Fibroblast of pulmonary artery (primary cell): ENCODE measurements around the gene ZNF275.

Experiments used
- DNase-seq: peaks from one replicate; pipeline ENCODE4 v3.0.0-alpha.2; 2010; ENCODE audit warnings: low read depth
- H3K4me3 ChIP-seq: replicated peaks from 2 replicates; pipeline ENCODE4 v1.5.1; 2011; ENCODE audit warnings: low read depth, mild to moderate bottlenecking, control low read depth, low read length, moderate library complexity
- CTCF ChIP-seq: IDR thresholded peaks from 2 replicates; pipeline ENCODE4 v1.5.1; 2011; ENCODE audit warnings: mild to moderate bottlenecking, control low read depth, low read length, inconsistent platforms; ENCODE audit errors: missing control alignments

ZNF275 gene

DNA sequence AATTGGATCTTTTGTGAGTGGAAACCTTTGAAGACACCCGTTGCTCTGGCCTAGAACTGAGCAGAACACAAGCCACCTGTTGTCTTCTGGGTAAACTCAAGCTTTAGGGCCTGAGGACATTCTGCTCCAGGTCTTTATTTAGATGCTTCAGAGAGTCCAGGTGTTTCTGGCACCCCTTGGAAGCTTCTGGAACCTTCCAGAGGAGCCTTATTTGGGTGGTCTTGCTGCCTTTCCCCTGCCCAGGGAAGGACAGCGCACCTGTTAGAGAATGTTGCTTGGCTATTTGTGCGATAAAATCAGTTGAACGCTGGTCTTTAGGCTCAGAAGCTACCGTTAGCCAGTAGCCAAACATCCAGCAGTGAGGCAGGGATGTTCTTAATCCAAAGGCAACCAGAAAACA lies 3.0 kb downstream of the ZNF275 start:
- no peak for TF ChIP-seq CTCF
- no peak for DNase-seq
- no peak overlapping the region for H3K4me3 ChIP-seq

- DNase-seq = no peak
- TF ChIP-seq CTCF = no peak
- H3K4me3 ChIP-seq = no peak overlapping the region
Observed at GRCh38 chrX:153338836-153339235, 4.9 kb downstream of the ZNF275 start.

DNA sequence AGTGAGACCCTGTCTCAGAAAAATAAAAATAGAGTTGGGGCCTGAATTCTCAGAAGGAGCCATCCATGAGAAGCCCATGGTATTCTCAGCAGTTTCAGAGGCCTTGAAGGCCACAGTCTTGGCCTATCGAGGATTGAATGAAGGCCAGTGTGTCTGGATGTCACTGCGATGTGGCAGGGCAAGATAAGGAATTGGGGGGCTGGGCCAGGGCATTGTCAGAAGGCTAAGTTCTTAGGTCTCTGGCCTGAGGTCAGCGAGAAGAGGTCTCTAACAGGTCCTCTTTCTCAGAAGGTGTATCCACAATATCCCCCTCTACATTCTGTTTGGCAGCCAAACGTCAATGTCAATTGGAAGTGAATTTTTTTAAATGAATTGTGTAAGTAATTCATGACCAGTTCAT lies 5.7 kb downstream of the ZNF275 start:
- no peak for TF ChIP-seq CTCF
- H3K4me3 ChIP-seq = no peak overlapping the region
- no peak for DNase-seq

DNA sequence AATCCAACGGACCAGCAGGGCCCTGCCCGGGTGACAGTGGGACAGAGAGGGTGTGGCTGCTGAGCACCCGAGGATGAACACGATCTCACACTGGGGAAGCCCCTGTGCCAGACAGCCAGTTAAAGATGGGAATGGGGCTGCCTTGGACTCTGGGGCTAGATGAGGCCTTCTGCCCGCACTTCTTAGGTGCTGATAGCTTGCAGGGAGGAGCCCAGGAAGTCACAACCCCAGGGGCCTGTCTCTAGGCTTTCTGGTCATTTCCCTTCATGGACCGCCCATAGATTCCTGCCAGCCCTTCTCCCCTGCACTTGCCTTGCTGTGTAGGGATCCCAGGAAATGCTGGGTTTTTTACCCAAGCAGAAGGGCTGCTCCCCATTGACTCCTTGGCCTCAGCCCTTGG lies 6.2 kb downstream of the ZNF275 start:
- no peak for DNase-seq

DNA sequence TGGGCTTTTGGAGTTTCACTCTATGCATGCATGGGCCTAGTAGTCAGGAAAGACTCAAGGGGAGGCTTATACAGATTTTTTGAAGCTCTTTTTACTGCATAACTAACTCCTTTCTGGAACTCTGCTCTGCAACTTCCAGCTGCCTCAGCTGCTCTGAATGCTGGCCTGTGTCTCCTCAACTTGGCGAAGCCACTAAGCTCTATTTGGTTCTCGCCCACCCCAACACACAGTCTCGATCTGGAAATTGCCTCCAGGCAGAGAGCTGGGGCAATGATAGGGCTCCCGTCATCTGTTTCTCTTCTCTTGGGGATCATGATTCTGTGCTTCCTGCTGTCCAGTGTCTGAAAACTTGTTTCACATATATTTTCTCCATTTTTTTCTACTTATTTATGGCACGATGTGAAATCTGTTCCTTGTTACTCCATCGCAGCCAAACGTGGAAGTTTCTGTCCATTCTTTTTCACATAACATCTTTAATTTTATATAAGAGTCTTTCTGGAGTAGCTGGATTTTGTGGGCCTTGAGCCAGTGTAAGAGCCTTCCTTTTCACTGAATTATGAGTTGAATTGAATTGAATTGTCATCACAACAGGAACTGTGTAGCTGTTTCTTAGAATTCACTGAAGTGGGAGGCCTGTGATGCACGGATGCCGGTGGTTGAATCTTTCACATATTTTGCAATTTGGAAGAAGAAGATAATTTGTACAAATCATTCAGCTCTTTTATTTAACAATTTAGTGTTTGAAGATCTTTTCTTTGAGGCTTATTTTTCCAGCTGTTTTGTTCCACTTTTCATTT lies 9.0 kb downstream of the ZNF275 start:
- DNase-seq = no peak
- TF ChIP-seq CTCF = no peak
- no peak overlapping the region for H3K4me3 ChIP-seq

More for the DNA sequence above, 6.2 kb downstream of the ZNF275 start:
- no peak overlapping the region for H3K4me3 ChIP-seq
- TF ChIP-seq CTCF = no peak

GRCh38 chrX:153343674-153344073 lies 9.7 kb downstream of the ZNF275 start:
- no peak overlapping the region for H3K4me3 ChIP-seq
- no peak for TF ChIP-seq CTCF
- no peak for DNase-seq

DNA sequence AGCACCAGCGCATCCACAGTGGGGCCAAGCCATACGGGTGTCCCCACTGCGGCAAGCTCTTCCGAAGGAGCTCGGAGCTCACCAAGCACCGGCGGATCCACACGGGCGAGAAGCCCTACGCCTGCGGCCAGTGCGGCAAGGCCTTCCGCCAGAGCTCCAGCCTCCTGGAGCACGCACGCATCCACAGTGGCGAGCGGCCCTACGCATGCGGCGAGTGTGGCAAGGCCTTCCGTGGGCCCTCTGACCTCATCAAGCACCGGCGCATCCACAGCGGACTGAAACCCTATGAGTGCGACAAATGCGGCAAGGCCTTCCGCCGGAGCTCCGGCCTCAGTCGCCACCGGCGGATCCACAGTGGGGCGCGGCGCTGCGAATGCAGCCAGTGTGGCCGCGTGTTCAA lies 13.6 kb downstream of the ZNF275 start:
- DNase-seq = no peak
- TF ChIP-seq CTCF = no peak
- no peak overlapping the region for H3K4me3 ChIP-seq
